GM10248 (cell line): ENCODE data around the gene ANKRD60.

Experiments
- CTCF ChIA-PET: fragments of 300-600 bp; sonication (Branson Sonifier 250); formaldehyde crosslinking; extraction: SDS; loops from one replicate; lab custom pipeline; 2021; ENCODE audit warnings: antibody characterized with exemption; lab: Yijun Ruan, JAX
- POLR2A ChIA-PET: fragments of 350-650 bp; sonication (Branson Sonifier 250); formaldehyde crosslinking; extraction: SDS; loops from one replicate; lab custom pipeline; 2020; ENCODE audit warnings: antibody characterized with exemption; lab: Yijun Ruan, JAX
- DNase-seq: peaks from one replicate; pipeline ENCODE4 v3.0.0; 2012; ENCODE audit errors: extremely low spot score
- TF ChIP-seq, protein P1 (sequence below): IDR thresholded peaks from 2 replicates; pipeline ENCODE4 v1.5.1; 2012; ENCODE audit warnings: mild to moderate bottlenecking, low read depth; ENCODE audit errors: extremely low read depth, missing control alignments, control extremely low read depth

Gene ANKRD60

DNA sequence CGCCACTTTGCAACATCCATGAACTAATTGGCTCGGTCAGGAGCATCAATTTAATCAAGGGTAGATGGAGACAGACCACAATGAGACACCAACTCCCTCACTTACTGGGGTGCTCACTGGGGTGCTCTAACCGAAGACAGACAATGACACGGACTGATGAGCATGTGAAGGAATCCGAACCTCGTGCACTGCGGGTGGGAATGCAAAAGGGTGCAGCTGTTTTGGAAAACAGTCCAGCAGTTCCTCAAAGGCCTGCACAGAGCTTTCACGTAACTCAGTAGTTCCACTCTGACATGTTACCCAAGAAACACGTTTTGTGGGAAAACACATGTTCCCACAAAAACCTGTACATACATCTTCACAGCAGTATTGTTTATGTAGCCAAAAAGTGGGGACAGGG, 26.8 kb downstream of the ANKRD60 start:
- TF ChIP-seq, protein P1, sequence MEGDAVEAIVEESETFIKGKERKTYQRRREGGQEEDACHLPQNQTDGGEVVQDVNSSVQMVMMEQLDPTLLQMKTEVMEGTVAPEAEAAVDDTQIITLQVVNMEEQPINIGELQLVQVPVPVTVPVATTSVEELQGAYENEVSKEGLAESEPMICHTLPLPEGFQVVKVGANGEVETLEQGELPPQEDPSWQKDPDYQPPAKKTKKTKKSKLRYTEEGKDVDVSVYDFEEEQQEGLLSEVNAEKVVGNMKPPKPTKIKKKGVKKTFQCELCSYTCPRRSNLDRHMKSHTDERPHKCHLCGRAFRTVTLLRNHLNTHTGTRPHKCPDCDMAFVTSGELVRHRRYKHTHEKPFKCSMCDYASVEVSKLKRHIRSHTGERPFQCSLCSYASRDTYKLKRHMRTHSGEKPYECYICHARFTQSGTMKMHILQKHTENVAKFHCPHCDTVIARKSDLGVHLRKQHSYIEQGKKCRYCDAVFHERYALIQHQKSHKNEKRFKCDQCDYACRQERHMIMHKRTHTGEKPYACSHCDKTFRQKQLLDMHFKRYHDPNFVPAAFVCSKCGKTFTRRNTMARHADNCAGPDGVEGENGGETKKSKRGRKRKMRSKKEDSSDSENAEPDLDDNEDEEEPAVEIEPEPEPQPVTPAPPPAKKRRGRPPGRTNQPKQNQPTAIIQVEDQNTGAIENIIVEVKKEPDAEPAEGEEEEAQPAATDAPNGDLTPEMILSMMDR = no peak
- DNase-seq = no peak
- ChIA-PET CTCF (interaction anchor here (2.3 kb wide), 1 partner anchor 10 kb away, joined by 6 read pairs; no protein-coding TSS in a partner anchor), POLR2A (no interaction called here)

DNA sequence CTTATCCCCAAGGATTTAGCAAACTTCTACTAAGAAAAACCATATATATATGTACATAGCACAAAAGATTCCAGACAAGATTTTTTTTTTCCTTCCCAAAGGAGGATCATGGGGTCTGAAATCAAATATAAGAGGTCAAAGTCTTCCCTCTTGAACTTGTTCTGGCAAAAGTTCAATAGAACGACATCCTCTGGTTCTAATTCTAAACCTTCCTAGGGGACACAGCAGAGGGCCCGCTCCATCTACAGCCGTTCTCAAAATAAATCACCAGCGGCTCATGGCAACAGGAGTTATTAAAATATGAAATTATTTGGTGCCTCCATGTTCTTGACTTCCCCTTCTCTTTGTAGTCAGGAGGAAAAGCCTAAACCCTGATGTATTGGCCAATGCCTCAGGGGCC, 29.0 kb downstream of the ANKRD60 start:
- ChIA-PET POLR2A (no interaction called here), CTCF (no interaction called here)
- DNase-seq = no peak
- TF ChIP-seq, protein P1 = no peak

DNA sequence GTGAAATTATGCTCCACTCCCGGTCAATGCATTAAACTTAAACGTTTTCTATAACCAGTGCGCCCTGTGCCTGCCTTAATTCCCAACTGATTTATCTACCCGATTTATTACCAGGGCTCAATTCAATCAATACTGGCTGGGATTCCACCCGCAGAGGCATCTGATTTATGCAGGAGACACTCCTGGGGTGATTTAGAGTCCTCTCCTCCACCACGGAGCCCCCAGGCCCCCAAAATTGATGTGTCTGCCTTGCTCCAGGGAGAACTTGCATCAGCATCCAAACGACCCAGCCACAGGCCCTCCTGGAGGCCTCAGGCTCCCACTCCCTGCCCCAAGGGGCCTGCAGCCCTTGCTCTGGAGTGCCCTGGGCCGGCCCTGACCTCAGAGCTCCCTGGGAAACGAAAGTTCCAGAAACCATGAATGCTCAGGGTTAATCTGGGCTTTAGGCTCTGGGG, 29.5 kb downstream of the ANKRD60 start:
- no peak for DNase-seq
- POLR2A ChIA-PET = no interaction called here
- CTCF ChIA-PET = interaction anchor here (0.7 kb wide), 1 partner anchor 10 kb away, joined by 3 read pairs; no protein-coding TSS in a partner anchor
- TF ChIP-seq, protein P1 = no peak

DNA sequence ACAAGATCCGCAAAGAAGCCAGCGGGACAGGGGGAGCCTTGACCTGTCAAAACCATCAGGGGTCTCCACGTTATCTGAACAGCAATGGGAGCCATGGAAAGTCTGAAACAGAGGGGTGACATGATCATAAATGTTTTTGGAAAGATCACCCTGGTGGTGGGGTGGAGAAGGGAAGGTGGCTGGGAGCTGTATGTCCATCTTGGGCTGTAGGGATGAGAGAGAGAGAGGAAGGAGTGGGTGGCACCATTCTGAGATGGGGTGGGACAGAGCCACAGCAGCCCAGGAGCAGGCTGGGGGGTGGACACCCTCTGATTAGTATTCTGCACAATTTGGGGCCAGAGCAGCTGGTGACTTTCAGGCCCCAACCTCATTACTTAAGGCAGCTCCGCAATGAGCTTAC, 30.1 kb downstream of the ANKRD60 start:
- TF ChIP-seq, protein P1 = no peak
- ChIA-PET CTCF (interaction anchor here (0.7 kb wide), 1 partner anchor 11 kb away, joined by 3 read pairs; no protein-coding TSS in a partner anchor), POLR2A (no interaction called here)
- no peak for DNase-seq

DNA sequence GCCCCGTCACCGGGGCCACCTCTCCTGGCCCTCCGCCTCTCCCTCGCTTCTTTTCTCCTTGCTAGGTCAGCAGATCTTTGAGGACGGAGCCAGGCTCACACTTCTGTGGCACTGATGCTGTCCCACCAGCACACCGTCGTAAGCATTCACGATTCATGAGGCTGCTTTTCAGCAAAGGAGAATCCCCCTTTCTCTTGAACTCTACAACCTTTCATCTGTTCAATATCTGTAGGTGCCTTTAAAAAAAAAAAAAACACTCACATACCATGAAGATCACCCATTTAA, 31.3 kb downstream of the ANKRD60 start:
- ChIA-PET POLR2A (no interaction called here), CTCF (no interaction called here)
- no peak for DNase-seq
- TF ChIP-seq, protein P1 = no peak

DNA sequence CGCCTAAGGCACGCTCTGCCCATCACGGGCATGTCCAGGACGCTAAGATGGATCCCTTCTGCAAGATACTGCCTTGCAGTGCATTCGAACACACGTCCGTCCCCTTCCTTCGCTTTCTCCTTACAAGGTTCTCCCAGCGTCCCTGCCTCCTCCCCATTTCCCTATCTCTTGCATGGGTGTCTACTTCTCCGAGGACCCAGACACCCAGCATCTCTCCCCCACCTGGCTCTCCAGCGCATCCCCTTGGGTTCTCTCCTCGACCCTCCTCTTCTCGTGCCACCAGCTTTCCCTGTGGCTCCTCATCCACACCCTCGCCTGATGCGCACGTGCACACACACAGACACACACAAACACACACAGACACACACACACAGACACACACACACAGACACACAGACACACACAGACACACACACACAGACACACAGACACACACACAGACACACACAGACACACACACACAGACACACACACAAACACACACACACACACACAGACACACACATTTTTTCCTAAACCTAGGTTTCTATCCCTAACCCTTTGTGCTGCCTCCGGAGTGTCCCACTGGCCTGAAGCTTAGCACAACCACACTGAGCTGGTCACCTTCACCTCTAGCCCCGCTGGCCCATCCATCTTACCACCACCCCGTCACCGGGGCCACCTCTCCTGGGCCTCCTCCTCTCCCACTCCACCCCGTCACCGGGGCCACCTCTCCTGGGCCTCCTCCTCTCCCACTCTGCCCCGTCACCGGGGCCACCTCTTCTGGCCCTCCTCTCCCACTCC, 31.9 kb downstream of the ANKRD60 start:
- no peak for DNase-seq
- TF ChIP-seq, protein P1 = no peak
- ChIA-PET CTCF (no interaction called here), POLR2A (no interaction called here)
